Panc1 (cell line): ENCODE results near the gene GNL1. TPM values are rescaled to one million over a fixed set of nuclear protein-coding genes. Genes with fewer than 3 reads are reported as not detected.

Experiments used
- ATAC-seq: fragments of 200-7000 bp; cut with Tn5 transposase; 2 replicates; pipeline ENCODE4 v1.9.1; 2020; ENCODE audit warnings: mild to moderate bottlenecking, moderate library complexity
- Bru-seq: library from RNA; stranded (reverse); fragments of 400-500 nt; gene quantifications from one replicate; lab custom pipeline; 2021; lab: Mats Ljungman, UMichigan
- BruChase-seq, 2 experiments: library from RNA; stranded (reverse); fragments of 400-500 nt; gene quantifications; one replicate each; lab custom pipeline; 2021; lab: Mats Ljungman, UMichigan
- BruUV-seq: library from RNA; stranded (reverse); fragments of 400-500 nt; replicated peaks from 2 replicates; lab custom pipeline; 2021; lab: Mats Ljungman, UMichigan
- CTCF ChIA-PET: fragments of 300-600 bp; sonication (Branson Sonifier 250); formaldehyde crosslinking; loops from one replicate; lab custom pipeline; 2022; ENCODE audit warnings: antibody characterized with exemption; lab: Charles Lee
- POLR2A ChIA-PET: fragments of 300-600 bp; sonication (Branson Sonifier 250); formaldehyde crosslinking; loops from one replicate; lab custom pipeline; 2022; ENCODE audit warnings: antibody characterized with exemption; lab: Charles Lee
- DNase-seq: peaks from one replicate; pipeline ENCODE4 v3.0.0-alpha.2; 2010; ENCODE audit warnings: low read depth, low spot score
- H3K27ac ChIP-seq: 2 replicates; pipeline ENCODE4 v1.5.1; 2011; ENCODE audit warnings: mild to moderate bottlenecking, low read length, inconsistent platforms
- H3K27me3 ChIP-seq: fragments of 200-500 bp; sonication (Bioruptor generic); 2 replicates; pipeline ENCODE4 v1.6.0; 2014; ENCODE audit warnings: low read length, inconsistent platforms; ENCODE audit not compliant: control insufficient read depth, insufficient read depth
- H3K36me3 ChIP-seq: fragments of 200-500 bp; sonication (Bioruptor generic); 2 replicates; pipeline ENCODE4 v1.5.1; 2014; ENCODE audit warnings: inconsistent platforms, mild to moderate bottlenecking, low read length, moderate library complexity; ENCODE audit not compliant: control insufficient read depth, insufficient read depth
- H3K4me1 ChIP-seq: 2 replicates; pipeline ENCODE4 v1.5.1; 2011; ENCODE audit warnings: inconsistent platforms, mild to moderate bottlenecking, low read length, moderate library complexity; ENCODE audit not compliant: control insufficient read depth, insufficient read depth
- H3K4me3 ChIP-seq, 2 experiments: 2 replicates each; pipeline ENCODE4 v1.5.1; 2011 to 2012; ENCODE audit warnings: low read depth in 2 of 2, low read length in 2 of 2, mild to moderate bottlenecking in 2 of 2, inconsistent platforms in 1 of 2, moderate library complexity in 1 of 2
- H3K9me3 ChIP-seq: fragments of 200-500 bp; sonication (Bioruptor generic); 2 replicates; pipeline ENCODE4 v1.5.1; 2014; ENCODE audit warnings: low read depth, mild to moderate bottlenecking, inconsistent platforms, low read length, moderate library complexity; ENCODE audit not compliant: control insufficient read depth, insufficient read depth
- CTCF ChIP-seq: fragments of 450-650 bp; IDR thresholded peaks from 2 replicates; pipeline ENCODE4 v1.5.1; 2017; ENCODE audit warnings: mild to moderate bottlenecking
- POLR2AphosphoS5 ChIP-seq: IDR thresholded peaks from 2 replicates; pipeline ENCODE4 v1.6.1; 2012; ENCODE audit warnings: mild to moderate bottlenecking, low read depth, low read length, moderate library complexity
- REST ChIP-seq, 2 experiments: IDR thresholded peaks; 2 replicates each; pipeline ENCODE4 v1.6.1; 2011 to 2012; ENCODE audit warnings: low read depth in 2 of 2, control low read depth in 1 of 2, low read length in 1 of 2, mild to moderate bottlenecking in 1 of 2, moderate library complexity in 1 of 2; ENCODE audit not compliant: insufficient read depth in 1 of 2
- SIN3A ChIP-seq: IDR thresholded peaks from 2 replicates; pipeline ENCODE4 v1.6.1; 2012; ENCODE audit warnings: low read depth, mild to moderate bottlenecking, low read length, moderate library complexity, borderline replicate concordance; ENCODE audit not compliant: insufficient read depth
- TCF7L2 ChIP-seq: IDR thresholded peaks from 2 replicates; pipeline ENCODE4 v1.6.1; 2011; ENCODE audit warnings: mild to moderate bottlenecking, low read depth, low read length, inconsistent platforms
- in situ Hi-C: cut with HindIII; loops from 2 replicates; pipeline ENCODE4 v1.10.0; 2016; ENCODE audit warnings: low sequenced_read_pairs, low pct_unique_long_range_greater_than_20kb
- intact Hi-C: fragments of 100-400 bp; cut with micrococcal nuclease; formaldehyde crosslinking; loops from one replicate; pipeline ENCODE4 v1.10.0; 2022; ENCODE audit not compliant: unreplicated experiment
- long read RNA-seq: library from polyadenylated mRNA; unstranded; transcript quantifications from one replicate; pipeline ENCODE4 v2.0.0, GENCODE V29; 2021; ENCODE audit not compliant: unreplicated experiment
- polyA plus RNA-seq: library from polyadenylated mRNA; unstranded; fragments of >200 nt; gene quantifications from one replicate; pipeline ENCODE4 v1.2.1, GENCODE V29; 2012; ENCODE audit warnings: missing spikeins; ENCODE audit not compliant: insufficient read length
- total RNA-seq: library from RNA; stranded (reverse); gene quantifications from one replicate; pipeline ENCODE4 v1.2.1, GENCODE V29; 2021; ENCODE audit not compliant: unreplicated experiment

Gene GNL1
- total RNA-seq (90.6 TPM), Bru-seq, nascent RNA (percentile 83 among the genes with signal in this experiment), BruChase-seq, experiment 1, labeled RNA remaining after a 2-hour chase (percentile 93 among the genes with signal in this experiment), BruChase-seq, experiment 2, labeled RNA remaining after a 6-hour chase (percentile 95 among the genes with signal in this experiment)
- polyA plus RNA-seq, result 107 TPM
- long read RNA-seq, full-length matches to known transcripts, result 85 of 144 reads
- long read RNA-seq, partial matches to known transcripts, result 45 of 144 reads
- long read RNA-seq, other reads (novel, unspliced or antisense), result 14 of 144 reads

GRCh38 chr6:30556066-30556905 is at the start of gene GNL1:
Gene GNL1, minus strand, starts transcription at chr6:30556489. Its CDS starts 286 bp downstream, at chr6:30556203.
- H3K36me3 ChIP-seq, result peaks cover 8% of the 10 kb centered on the region
- H3K4me3 ChIP-seq, result peak within 1 kb of the TSS; percentile 80 to 100
- no peaks in the 10 kb centered on the region for H3K9me3 ChIP-seq
- DNase-seq (peak; percentile 72), ATAC-seq (peak; percentile 94)
- ChIA-PET CTCF (no interaction called here), POLR2A (interaction anchor here (0.6 kb wide), 2 partner anchors 16 to 32 kb away, joined by 4 to 5 read pairs; no protein-coding TSS in a partner anchor)
- peak within 1 kb of the TSS; percentile 98 for H3K27ac ChIP-seq
- H3K27me3 ChIP-seq, result no peaks in the 10 kb centered on the region
- in situ Hi-C loops, result no loop called here
- intact Hi-C loops, result no loop called here
- H3K4me1 ChIP-seq, result peaks cover 9% of the 10 kb centered on the region; the same call in 1 of the 2 replicates
- TF ChIP-seq REST (IDR thresholded peaks at IDR 0.05; ENCODE audit: insufficient read depth in 1 of 2, low read depth in 2 of 2, low read length in 1 of 2) (no peak), POLR2AphosphoS5 (peak; percentile 38), TCF7L2 (peak; percentile 47), SIN3A (0 out of 2 replicates have a peak, but pooled peaks have one; percentile 73), CTCF (no peak)
- no TSS peak for BruUV-seq

GRCh38 chr6:30603961-30604360 is 47.7 kb upstream of the GNL1 start:
- no TSS peak for BruUV-seq
- Histone ChIP-seq H3K9me3 (no peaks in the 10 kb centered on the region), H3K4me1 (no peaks in the 10 kb centered on the region), H3K4me3 (no peak overlapping the region), H3K27ac (no peak overlapping the region), H3K36me3 (peaks cover 28% of the 10 kb centered on the region), H3K27me3 (no peaks in the 10 kb centered on the region)
- DNase-seq (no peak), ATAC-seq (no peak)
- CTCF ChIA-PET, result no interaction called here
- in situ Hi-C loops, result no loop called here
- POLR2A ChIA-PET, result no interaction called here
- TF ChIP-seq POLR2AphosphoS5 (no peak; the same call in 1 of the 2 replicates), SIN3A (no peak), REST (IDR thresholded peaks at IDR 0.05; ENCODE audit: insufficient read depth in 1 of 2, low read depth in 2 of 2, low read length in 1 of 2) (no peak), CTCF (no peak), TCF7L2 (no peak)
- intact Hi-C loops, result no loop called here
